ENCODE results near the gene TEX11.
"Not testable (repeated sequence)": the region's sequence is repeated elsewhere in the genome, so short reads cannot be mapped to it uniquely, and the experiment has no call there.

The TEX11 gene

GRCh38 chrX:70769659-70770227, 138.8 kb downstream of the TEX11 start:
- Histone ChIP-seq H3K9me3 (ENCODE audit: control insufficient read depth in 1 of 2, low read length in 2 of 2) (no peaks in the 10 kb centered on the region), H3K4me3 (ENCODE audit: low read depth in 1 of 2, low read length in 2 of 2) (no peak overlapping the region), H3K27me3 (ENCODE audit: control insufficient read depth in 1 of 2, insufficient read depth in 2 of 2, low read length in 2 of 2) (no peaks in the 10 kb centered on the region), H3K4me1 (ENCODE audit: control insufficient read depth in 1 of 2, insufficient read depth in 2 of 2, low read length in 2 of 2) (no peaks in the 10 kb centered on the region), H3K27ac (ENCODE audit: low read depth, low read length) (no peak overlapping the region), H3K36me3 (ENCODE audit: control insufficient read depth in 1 of 2, insufficient read depth in 2 of 2, low read length in 2 of 2) (no peaks in the 10 kb centered on the region), H3K9ac (ENCODE audit: low read depth in 1 of 2, low read length in 2 of 2) (no peak overlapping the region)

- H3K27me3 ChIP-seq (ENCODE audit: control insufficient read depth in 1 of 2, insufficient read depth in 2 of 2, low read length in 2 of 2), result no peaks in the 10 kb centered on the region
These were observed 146.2 kb downstream of the TEX11 start for GRCh38 chrX:70762285-70762684.

GRCh38 chrX:70755850-70756249, 152.7 kb downstream of the TEX11 start:
- no peak overlapping the region for H3K4me3 ChIP-seq (ENCODE audit: low read depth in 1 of 2, low read length in 2 of 2)
- no peak overlapping the region for H3K27ac ChIP-seq (ENCODE audit: low read depth, low read length)
- H3K9ac ChIP-seq (ENCODE audit: low read depth in 1 of 2, low read length in 2 of 2), result no peak overlapping the region
- H3K36me3 ChIP-seq (ENCODE audit: control insufficient read depth in 1 of 2, insufficient read depth in 2 of 2, low read length in 2 of 2), result no peaks in the 10 kb centered on the region
- H3K27me3 ChIP-seq (ENCODE audit: control insufficient read depth in 1 of 2, insufficient read depth in 2 of 2, low read length in 2 of 2), result no peaks in the 10 kb centered on the region
- no peaks in the 10 kb centered on the region for H3K9me3 ChIP-seq (ENCODE audit: control insufficient read depth in 1 of 2, low read length in 2 of 2)
- H3K4me1 ChIP-seq (ENCODE audit: control insufficient read depth in 1 of 2, insufficient read depth in 2 of 2, low read length in 2 of 2), result no peaks in the 10 kb centered on the region

More at GRCh38 chrX:70762285-70762684, 146.2 kb downstream of the TEX11 start:
- Histone ChIP-seq H3K36me3 (ENCODE audit: control insufficient read depth in 1 of 2, insufficient read depth in 2 of 2, low read length in 2 of 2) (no peaks in the 10 kb centered on the region), H3K27ac (ENCODE audit: low read depth, low read length) (no peak overlapping the region), H3K4me3 (ENCODE audit: low read depth in 1 of 2, low read length in 2 of 2) (no peak overlapping the region), H3K9me3 (ENCODE audit: control insufficient read depth in 1 of 2, low read length in 2 of 2) (no peaks in the 10 kb centered on the region), H3K4me1 (ENCODE audit: control insufficient read depth in 1 of 2, insufficient read depth in 2 of 2, low read length in 2 of 2) (no peaks in the 10 kb centered on the region), H3K9ac (ENCODE audit: low read depth in 1 of 2, low read length in 2 of 2) (no peak overlapping the region)

- Histone ChIP-seq H3K36me3 (ENCODE audit: control insufficient read depth in 1 of 2, insufficient read depth in 2 of 2, low read length in 2 of 2) (no peaks in the 10 kb centered on the region), H3K27ac (ENCODE audit: low read depth, low read length) (no peak overlapping the region), H3K4me3 (ENCODE audit: low read depth in 1 of 2, low read length in 2 of 2) (no peak overlapping the region), H3K4me1 (ENCODE audit: control insufficient read depth in 1 of 2, insufficient read depth in 2 of 2, low read length in 2 of 2) (no peaks in the 10 kb centered on the region), H3K27me3 (ENCODE audit: control insufficient read depth in 1 of 2, insufficient read depth in 2 of 2, low read length in 2 of 2) (no peaks in the 10 kb centered on the region), H3K9me3 (ENCODE audit: control insufficient read depth in 1 of 2, low read length in 2 of 2) (no peaks in the 10 kb centered on the region), H3K9ac (ENCODE audit: low read depth in 1 of 2, low read length in 2 of 2) (no peak overlapping the region)
These were observed 154.2 kb downstream of the TEX11 start for GRCh38 chrX:70754169-70754848.

GRCh38 chrX:70733774-70734173, 174.7 kb downstream of the TEX11 start:
- H3K9me3 ChIP-seq (ENCODE audit: control insufficient read depth in 1 of 2, low read length in 2 of 2); H3K4me1 ChIP-seq (ENCODE audit: control insufficient read depth in 1 of 2, insufficient read depth in 2 of 2, low read length in 2 of 2); H3K9ac ChIP-seq (ENCODE audit: low read depth in 1 of 2, low read length in 2 of 2); H3K27ac ChIP-seq (ENCODE audit: low read depth, low read length); H3K4me3 ChIP-seq (ENCODE audit: low read depth in 1 of 2, low read length in 2 of 2); H3K36me3 ChIP-seq (ENCODE audit: control insufficient read depth in 1 of 2, insufficient read depth in 2 of 2, low read length in 2 of 2); H3K27me3 ChIP-seq (ENCODE audit: control insufficient read depth in 1 of 2, insufficient read depth in 2 of 2, low read length in 2 of 2): not testable (repeated sequence)

GRCh38 chrX:70727961-70728360, 180.6 kb downstream of the TEX11 start:
- H3K36me3 ChIP-seq (ENCODE audit: control insufficient read depth in 1 of 2, insufficient read depth in 2 of 2, low read length in 2 of 2); H3K9me3 ChIP-seq (ENCODE audit: control insufficient read depth in 1 of 2, low read length in 2 of 2); H3K27ac ChIP-seq (ENCODE audit: low read depth, low read length); H3K9ac ChIP-seq (ENCODE audit: low read depth in 1 of 2, low read length in 2 of 2); H3K27me3 ChIP-seq (ENCODE audit: control insufficient read depth in 1 of 2, insufficient read depth in 2 of 2, low read length in 2 of 2); H3K4me1 ChIP-seq (ENCODE audit: control insufficient read depth in 1 of 2, insufficient read depth in 2 of 2, low read length in 2 of 2); H3K4me3 ChIP-seq (ENCODE audit: low read depth in 1 of 2, low read length in 2 of 2): not testable (repeated sequence)

GRCh38 chrX:70720721-70721120, 187.8 kb downstream of the TEX11 start:
- Histone ChIP-seq H3K4me3 (ENCODE audit: low read depth in 1 of 2, low read length in 2 of 2) (no peak overlapping the region), H3K27me3 (ENCODE audit: control insufficient read depth in 1 of 2, insufficient read depth in 2 of 2, low read length in 2 of 2) (no peaks in the 10 kb centered on the region), H3K9me3 (ENCODE audit: control insufficient read depth in 1 of 2, low read length in 2 of 2) (no peaks in the 10 kb centered on the region), H3K4me1 (ENCODE audit: control insufficient read depth in 1 of 2, insufficient read depth in 2 of 2, low read length in 2 of 2) (no peaks in the 10 kb centered on the region), H3K9ac (ENCODE audit: low read depth in 1 of 2, low read length in 2 of 2) (no peak overlapping the region), H3K27ac (ENCODE audit: low read depth, low read length) (no peak overlapping the region), H3K36me3 (ENCODE audit: control insufficient read depth in 1 of 2, insufficient read depth in 2 of 2, low read length in 2 of 2) (no peaks in the 10 kb centered on the region)

GRCh38 chrX:70711336-70711735, 197.2 kb downstream of the TEX11 start:
- H3K9me3 ChIP-seq (ENCODE audit: control insufficient read depth in 1 of 2, low read length in 2 of 2); H3K4me3 ChIP-seq (ENCODE audit: low read depth in 1 of 2, low read length in 2 of 2); H3K9ac ChIP-seq (ENCODE audit: low read depth in 1 of 2, low read length in 2 of 2); H3K4me1 ChIP-seq (ENCODE audit: control insufficient read depth in 1 of 2, insufficient read depth in 2 of 2, low read length in 2 of 2); H3K36me3 ChIP-seq (ENCODE audit: control insufficient read depth in 1 of 2, insufficient read depth in 2 of 2, low read length in 2 of 2); H3K27me3 ChIP-seq (ENCODE audit: control insufficient read depth in 1 of 2, insufficient read depth in 2 of 2, low read length in 2 of 2); H3K27ac ChIP-seq (ENCODE audit: low read depth, low read length): not testable (repeated sequence)

GRCh38 chrX:70694339-70695122, 214.0 kb downstream of the TEX11 start:
- Histone ChIP-seq H3K27ac (ENCODE audit: low read depth, low read length) (no peak overlapping the region), H3K9ac (ENCODE audit: low read depth in 1 of 2, low read length in 2 of 2) (no peak overlapping the region), H3K36me3 (ENCODE audit: control insufficient read depth in 1 of 2, insufficient read depth in 2 of 2, low read length in 2 of 2) (no peaks in the 10 kb centered on the region), H3K9me3 (ENCODE audit: control insufficient read depth in 1 of 2, low read length in 2 of 2) (no peaks in the 10 kb centered on the region), H3K4me1 (ENCODE audit: control insufficient read depth in 1 of 2, insufficient read depth in 2 of 2, low read length in 2 of 2) (no peaks in the 10 kb centered on the region), H3K4me3 (ENCODE audit: low read depth in 1 of 2, low read length in 2 of 2) (no peak overlapping the region), H3K27me3 (ENCODE audit: control insufficient read depth in 1 of 2, insufficient read depth in 2 of 2, low read length in 2 of 2) (no peaks in the 10 kb centered on the region)

GRCh38 chrX:70679455-70679854, 229.1 kb downstream of the TEX11 start:
- H3K9ac ChIP-seq (ENCODE audit: low read depth in 1 of 2, low read length in 2 of 2); H3K27me3 ChIP-seq (ENCODE audit: control insufficient read depth in 1 of 2, insufficient read depth in 2 of 2, low read length in 2 of 2): not testable (repeated sequence)

More at GRCh38 chrX:70679455-70679854, 229.1 kb downstream of the TEX11 start:
- not testable (repeated sequence) for H3K4me3 ChIP-seq (ENCODE audit: low read depth in 1 of 2, low read length in 2 of 2); H3K4me1 ChIP-seq (ENCODE audit: control insufficient read depth in 1 of 2, insufficient read depth in 2 of 2, low read length in 2 of 2); H3K36me3 ChIP-seq (ENCODE audit: control insufficient read depth in 1 of 2, insufficient read depth in 2 of 2, low read length in 2 of 2); H3K27ac ChIP-seq (ENCODE audit: low read depth, low read length); H3K9me3 ChIP-seq (ENCODE audit: control insufficient read depth in 1 of 2, low read length in 2 of 2)
